Esophagus muscularis mucosa (tissue), 4 donors: ENCODE data around the gene SLC25A10. TPM values are rescaled to one million over a fixed set of nuclear protein-coding genes. Genes with fewer than 3 reads are reported as not detected.

Source experiments
- DNase-seq: peaks from one replicate; pipeline ENCODE4 v3.0.0-alpha.2; 2017; ENCODE audit errors: extremely low spot score
- H3K27ac ChIP-seq, 4 donors: fragments of 200-600 bp; sonication (generic); replicated peaks in 1 of 4; 1 replicate in 3 of 4; 2 replicates in 1 of 4; pipeline ENCODE4 v1.5.1; 2016 to 2019; ENCODE audit warnings: mild to moderate bottlenecking in 1 of 4
- H3K27me3 ChIP-seq, 4 donors: fragments of 200-600 bp; sonication (generic); one replicate each; pipeline versions ENCODE4 v1.5.1 to v1.6.0; 2016 to 2019
- H3K36me3 ChIP-seq, 4 donors: fragments of 200-600 bp; sonication (generic); one replicate each; pipeline ENCODE4 v1.5.1; 2016 to 2019
- H3K4me1 ChIP-seq, 4 donors: fragments of 200-600 bp; sonication (generic); one replicate each; pipeline ENCODE4 v1.5.1; 2016 to 2019
- H3K4me3 ChIP-seq, 4 donors: fragments of 200-600 bp; sonication (generic); 1 replicate in 2 of 4; 2 replicates in 2 of 4; pipeline ENCODE4 v1.5.1; 2016 to 2019; ENCODE audit warnings: mild to moderate bottlenecking in 4 of 4, moderate library complexity in 1 of 4
- H3K9me3 ChIP-seq, 4 donors: fragments of 200-600 bp; sonication (generic); 1 replicate in 3 of 4; 2 replicates in 1 of 4; pipeline ENCODE4 v1.5.1; 2016 to 2019
- CTCF ChIP-seq, 3 experiments: fragments of 200-600 bp in 2 of 3; fragments of 450-650 bp in 1 of 3; sonication (generic) in 2 of 3; IDR thresholded peaks; one replicate each; pipeline ENCODE4 v1.5.1; 2017 to 2019; ENCODE audit warnings: antibody characterized with exemption in 3 of 3, mild to moderate bottlenecking in 2 of 3, moderate library complexity in 1 of 3
- EP300 ChIP-seq: sonication (generic); formaldehyde crosslinking; IDR thresholded peaks from one replicate; pipeline ENCODE4 v1.6.1; 2017; ENCODE audit warnings: antibody characterized with exemption
- POLR2A ChIP-seq: fragments of 450-650 bp; IDR thresholded peaks from one replicate; pipeline ENCODE4 v1.6.1; 2017; ENCODE audit warnings: antibody characterized with exemption, moderate library complexity, mild to moderate bottlenecking, low read depth
- POLR2AphosphoS5 ChIP-seq, 2 donors: sonication (generic); formaldehyde crosslinking; IDR thresholded peaks; one replicate each; pipeline ENCODE4 v1.6.1; 2017; ENCODE audit warnings: antibody characterized with exemption in 2 of 2
- WGBS: methylation state at CpG from one replicate; pipeline ENCODE4 v1.1.5; 2018; 5-methylcytosine and 5-hydroxymethylcytosine counted together
- intact Hi-C: fragments of 100-400 bp; cut with DNase I; formaldehyde crosslinking; loops from one replicate; pipeline ENCODE4 v1.15.1; 2023
- total RNA-seq, 4 donors: library from RNA; depleted of rRNA; stranded (reverse); fragments of >200 nt; gene quantifications; one replicate each; pipeline versions ENCODE4 v1.1.0 to v1.2.1, GENCODE V29; 2016

SLC25A10 gene
- total RNA-seq, 4 donors from 2014 or later = 2.1 to 5.5 (median 4.8) TPM

- DNase-seq = no peak
- WGBS = 82% methylated on average over 2 of the region's 32 CpGs
These were observed 3.2 kb downstream of the SLC25A10 start for GRCh38 chr17:81715107-81715871.

GRCh38 chr17:81715872-81716673, 4.0 kb downstream of the SLC25A10 start:
- intact Hi-C loops = no loop called here
- Histone ChIP-seq H3K9me3 (no peaks in the 10 kb centered on the region), H3K27me3 (no peaks in the 10 kb centered on the region), H3K4me3 (no peak overlapping the region), H3K4me1 (peaks cover 14 to 29% (median 27%) of the 10 kb centered on the region in 4 donors), H3K36me3 (peaks cover 0 to 37% (median 5%) of the 10 kb centered on the region in 4 donors), H3K27ac (no peak overlapping the region)
- TF ChIP-seq CTCF (IDR thresholded peaks at IDR 0.05) (no peak), POLR2A (no peak), EP300 (no peak), POLR2AphosphoS5 (IDR thresholded peaks at IDR 0.05) (no peak)
- 88% methylated on average over 20 of the region's 43 CpGs for WGBS
- DNase-seq = no peak

More at GRCh38 chr17:81715107-81715871, 3.2 kb downstream of the SLC25A10 start:
- intact Hi-C loops = no loop called here
- no peak overlapping the region for H3K27ac ChIP-seq
- no peak for TF ChIP-seq CTCF (IDR thresholded peaks at IDR 0.05)
- no peak for TF ChIP-seq POLR2AphosphoS5 (IDR thresholded peaks at IDR 0.05)
- no peak for TF ChIP-seq POLR2A
- no peak overlapping the region for H3K4me3 ChIP-seq
- H3K9me3 ChIP-seq = no peaks in the 10 kb centered on the region
- peaks cover 22 to 37% (median 34%) of the 10 kb centered on the region in 4 donors for H3K4me1 ChIP-seq
- H3K36me3 ChIP-seq = peaks cover 0 to 37% (median 5%) of the 10 kb centered on the region in 4 donors
- H3K27me3 ChIP-seq = peaks cover 0 to 6% (median 0%) of the 10 kb centered on the region in 4 donors

- H3K4me1 ChIP-seq = peaks cover 9 to 24% (median 21%) of the 10 kb centered on the region in 4 donors
- no peak for TF ChIP-seq CTCF (IDR thresholded peaks at IDR 0.05)
- no peak for TF ChIP-seq EP300
- TF ChIP-seq POLR2AphosphoS5 (IDR thresholded peaks at IDR 0.05) = no peak
- TF ChIP-seq POLR2A = no peak
- peaks cover 0 to 37% (median 5%) of the 10 kb centered on the region in 4 donors for H3K36me3 ChIP-seq
- intact Hi-C loops = no loop called here
- no peak overlapping the region for H3K4me3 ChIP-seq
- no peaks in the 10 kb centered on the region for H3K27me3 ChIP-seq
- no peaks in the 10 kb centered on the region for H3K9me3 ChIP-seq
- DNase-seq = no peak
- H3K27ac ChIP-seq = no peak overlapping the region
- 100% methylated on average over 2 of the region's 12 CpGs for WGBS
These were observed 4.6 kb downstream of the SLC25A10 start for GRCh38 chr17:81716674-81716996.

GRCh38 chr17:81717049-81717765, 5.1 kb downstream of the SLC25A10 start:
- 93% methylated on average over 13 of the region's 25 CpGs for WGBS
- peaks cover 0 to 2% (median 0%) of the 10 kb centered on the region in 4 donors for H3K27me3 ChIP-seq
- peaks cover 0 to 37% (median 5%) of the 10 kb centered on the region in 4 donors for H3K36me3 ChIP-seq
- peaks cover 12 to 22% (median 19%) of the 10 kb centered on the region in 4 donors for H3K4me1 ChIP-seq
- TF ChIP-seq EP300 (no peak), CTCF (IDR thresholded peaks at IDR 0.05) (no peak), POLR2A (no peak), POLR2AphosphoS5 (IDR thresholded peaks at IDR 0.05) (no peak)
- DNase-seq = no peak
- H3K4me3 ChIP-seq = no peak overlapping the region
- H3K9me3 ChIP-seq = no peaks in the 10 kb centered on the region
- intact Hi-C loops = no loop called here
- no peak overlapping the region for H3K27ac ChIP-seq
